ENCODE data around the gene RPS8.
"Not testable (repeated sequence)": the region's sequence is repeated elsewhere in the genome, so short reads cannot be mapped to it uniquely, and the experiment has no call there.

RPS8 gene

GRCh38 chr1:44775078-44775929 lies at the start of gene RPS8:
RPS8 (plus strand) TSS chr1:44775540; CDS start chr1:44775597, 57 bp downstream.
- DNase-seq: peak; percentile 95

GRCh38 chr1:44730741-44731512 lies 44.4 kb upstream of the RPS8 start, which contains the start of gene RNU5D-1:
RNU5D-1 (minus strand) TSS chr1:44731170.
- DNase-seq: peak; percentile 97

- DNase-seq: no peak
These were observed 42.0 kb upstream of the RPS8 start for GRCh38 chr1:44733365-44733764.

- no peak for DNase-seq
These were observed 41.6 kb upstream of the RPS8 start for GRCh38 chr1:44733784-44734183.

GRCh38 chr1:44735992-44736391 lies 39.3 kb upstream of the RPS8 start:
- DNase-seq: no peak

GRCh38 chr1:44738953-44739306 lies 36.4 kb upstream of the RPS8 start:
- DNase-seq: not testable (repeated sequence)

- peak; percentile 98 for DNase-seq
These were observed 35.8 kb upstream of the RPS8 start, which contains the start of gene KIF2C for GRCh38 chr1:44739307-44740178. KIF2C (plus strand) TSS chr1:44739837; CDS start chr1:44739933, 96 bp downstream.

- no peak for DNase-seq
These were observed 35.1 kb upstream of the RPS8 start for GRCh38 chr1:44740179-44740617.

GRCh38 chr1:44743211-44743610 lies 32.1 kb upstream of the RPS8 start:
- DNase-seq: no peak

GRCh38 chr1:44747878-44748277 lies 27.5 kb upstream of the RPS8 start:
- no peak for DNase-seq

GRCh38 chr1:44757420-44757819 lies 17.9 kb upstream of the RPS8 start:
- DNase-seq: no peak

GRCh38 chr1:44759077-44759476 lies 16.3 kb upstream of the RPS8 start:
- no peak for DNase-seq

GRCh38 chr1:44760876-44761275 lies 14.5 kb upstream of the RPS8 start:
- DNase-seq: no peak

GRCh38 chr1:44766421-44766820 lies 8.9 kb upstream of the RPS8 start:
- DNase-seq: not testable (repeated sequence)

GRCh38 chr1:44775930-44776729 lies 790 bp downstream of the RPS8 start:
- no peak for DNase-seq

GRCh38 chr1:44776730-44777068 lies 1.4 kb downstream of the RPS8 start:
- no peak for DNase-seq

GRCh38 chr1:44777547-44777946 lies 2.2 kb downstream of the RPS8 start:
- DNase-seq: no peak

GRCh38 chr1:44777969-44778635 lies 2.8 kb downstream of the RPS8 start:
- no peak for DNase-seq

- no peak for DNase-seq
These were observed 3.6 kb downstream of the RPS8 start for GRCh38 chr1:44778705-44779576.

GRCh38 chr1:44780583-44781121 lies 5.3 kb downstream of the RPS8 start:
- DNase-seq: no peak
